HG02623 (cell line): ENCODE measurements around the gene FBXL13.
"Not testable (repeated sequence)": the region's sequence is repeated elsewhere in the genome, so short reads cannot be mapped to it uniquely, and the experiment has no call there.

Source experiments
- ATAC-seq: cut with Tn5 transposase; IDR thresholded peaks from one replicate; pipeline ENCODE4 v1.9.1; 2021; ENCODE audit warnings: moderate library complexity; ENCODE audit not compliant: unreplicated experiment

The FBXL13 gene

DNA sequence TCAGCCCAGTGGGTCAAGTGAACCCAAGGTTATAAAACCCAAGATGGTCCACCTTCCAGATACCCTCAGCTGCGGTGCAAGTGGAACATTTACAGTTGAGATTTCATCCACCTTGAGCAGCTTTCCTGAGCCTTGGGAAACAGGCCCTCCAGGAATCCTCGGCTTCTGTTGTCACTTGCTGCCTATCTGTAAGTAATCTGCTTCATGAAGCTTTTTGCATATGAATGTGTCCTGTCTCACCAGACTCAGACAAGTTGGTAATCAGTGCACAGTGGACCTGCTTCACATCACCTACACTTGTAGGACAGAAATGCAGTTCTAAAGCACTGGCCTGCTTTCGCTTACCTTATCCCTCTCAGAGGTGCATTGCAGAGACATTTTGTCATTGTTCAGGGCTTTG lies 245.5 kb downstream of the FBXL13 start:
- ATAC-seq, result no peak

DNA sequence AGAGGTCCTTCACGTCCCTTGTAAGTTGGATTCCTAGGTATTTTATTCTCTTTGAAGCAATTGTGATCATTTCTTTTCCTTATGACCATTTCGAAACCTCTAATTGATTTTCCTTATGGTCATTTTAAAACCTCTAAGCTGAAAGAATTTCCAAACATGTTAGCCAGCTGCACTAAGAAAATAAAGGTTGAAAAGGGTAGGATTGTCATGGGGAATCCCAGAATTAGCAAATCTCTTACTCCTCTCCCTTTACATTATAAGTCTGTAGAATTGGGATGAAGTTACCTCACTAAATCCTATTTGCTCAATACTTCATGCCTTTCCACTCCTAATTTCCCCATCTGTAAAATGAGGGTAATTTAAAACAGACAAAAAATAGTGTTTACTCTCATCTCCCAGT lies 246.3 kb downstream of the FBXL13 start:
- no peak for ATAC-seq

DNA sequence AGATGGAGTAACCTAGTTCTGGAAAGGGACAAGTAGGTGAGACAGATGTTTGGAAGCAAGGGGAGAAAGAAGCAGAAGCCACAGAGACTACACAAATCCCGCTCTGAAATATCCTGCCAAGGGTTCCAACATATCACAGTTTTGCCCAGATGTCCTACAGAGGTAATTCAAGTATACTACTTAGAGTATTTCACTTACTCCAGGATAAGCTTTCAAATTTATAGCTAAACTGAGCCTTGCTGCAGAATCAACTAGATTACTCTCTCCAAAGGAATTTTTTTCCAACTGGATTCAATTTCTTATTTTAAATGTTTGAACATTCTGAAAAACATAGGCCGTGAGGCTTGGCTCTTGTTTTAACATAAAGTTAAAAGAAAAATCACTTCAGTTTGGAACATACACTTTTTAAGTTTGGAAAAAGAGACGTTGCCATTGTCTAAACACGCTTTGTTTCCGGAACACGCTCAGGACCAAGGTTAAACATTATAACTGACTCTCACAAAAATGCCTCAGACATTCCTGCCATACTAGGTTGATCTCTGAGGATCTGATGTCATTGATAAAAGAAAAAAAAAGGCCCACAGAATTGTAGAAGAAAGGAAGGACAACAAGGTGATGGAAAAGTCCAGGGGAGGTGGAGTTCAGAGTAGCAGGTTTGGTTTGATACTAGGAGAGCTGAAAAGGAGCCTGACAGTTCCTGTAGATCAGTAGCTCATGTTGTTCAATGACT lies 251.0 kb downstream of the FBXL13 start:
- ATAC-seq, result no peak

DNA sequence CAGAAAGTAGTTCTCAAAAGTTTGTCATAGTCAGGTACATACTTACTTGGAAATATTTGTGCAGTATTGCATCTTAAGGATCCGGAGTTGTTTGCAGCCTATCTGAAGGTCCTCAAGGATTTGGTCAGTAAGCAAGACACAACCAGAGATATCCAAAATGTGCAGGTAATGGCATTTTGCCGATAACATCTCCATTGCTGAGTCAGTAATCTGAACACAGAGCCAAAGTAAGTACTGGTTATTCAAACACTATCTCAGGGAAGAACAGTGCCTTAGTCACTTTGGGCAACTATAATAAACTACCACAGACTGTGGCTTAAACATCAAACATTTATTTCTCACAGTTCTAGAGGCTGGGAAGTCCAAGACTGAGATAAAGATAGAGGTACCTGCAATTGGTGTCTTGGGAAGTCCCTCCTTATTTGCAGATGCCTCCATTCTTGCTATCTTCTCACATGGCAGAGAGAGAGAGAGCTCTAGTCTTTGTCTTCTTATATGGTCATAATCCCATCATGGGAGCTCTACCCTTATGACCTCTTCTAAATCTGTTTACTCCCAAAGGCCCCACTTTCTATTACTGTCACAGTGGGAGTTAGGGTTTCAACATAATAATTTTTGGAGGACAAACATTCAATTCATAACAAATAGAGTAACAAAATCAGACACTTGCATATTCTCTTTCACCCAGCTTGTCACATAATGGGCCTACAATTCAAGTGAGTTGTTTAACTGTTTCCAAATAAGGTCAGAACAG lies 252.4 kb downstream of the FBXL13 start:
- no peak for ATAC-seq

DNA sequence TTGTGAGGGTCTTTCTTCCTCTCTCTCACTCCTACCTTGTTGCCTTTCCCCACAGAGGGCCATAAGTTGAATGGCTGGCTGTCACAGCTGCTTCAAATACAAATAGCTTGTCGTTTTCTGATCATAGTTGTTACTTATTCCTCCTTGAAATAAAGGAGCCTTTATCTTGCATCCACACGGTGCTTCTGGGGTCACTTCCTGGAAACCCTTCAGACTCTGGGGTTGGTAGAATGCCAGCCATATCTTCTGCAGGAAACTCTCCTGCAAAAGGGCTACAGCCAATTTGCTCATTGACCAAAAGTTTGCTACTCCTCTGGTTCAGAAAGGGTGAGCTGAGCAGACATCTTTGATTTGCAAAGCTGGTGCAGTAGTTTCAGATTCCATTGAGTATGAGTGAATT lies 255.4 kb downstream of the FBXL13 start:
- ATAC-seq, result no peak

DNA sequence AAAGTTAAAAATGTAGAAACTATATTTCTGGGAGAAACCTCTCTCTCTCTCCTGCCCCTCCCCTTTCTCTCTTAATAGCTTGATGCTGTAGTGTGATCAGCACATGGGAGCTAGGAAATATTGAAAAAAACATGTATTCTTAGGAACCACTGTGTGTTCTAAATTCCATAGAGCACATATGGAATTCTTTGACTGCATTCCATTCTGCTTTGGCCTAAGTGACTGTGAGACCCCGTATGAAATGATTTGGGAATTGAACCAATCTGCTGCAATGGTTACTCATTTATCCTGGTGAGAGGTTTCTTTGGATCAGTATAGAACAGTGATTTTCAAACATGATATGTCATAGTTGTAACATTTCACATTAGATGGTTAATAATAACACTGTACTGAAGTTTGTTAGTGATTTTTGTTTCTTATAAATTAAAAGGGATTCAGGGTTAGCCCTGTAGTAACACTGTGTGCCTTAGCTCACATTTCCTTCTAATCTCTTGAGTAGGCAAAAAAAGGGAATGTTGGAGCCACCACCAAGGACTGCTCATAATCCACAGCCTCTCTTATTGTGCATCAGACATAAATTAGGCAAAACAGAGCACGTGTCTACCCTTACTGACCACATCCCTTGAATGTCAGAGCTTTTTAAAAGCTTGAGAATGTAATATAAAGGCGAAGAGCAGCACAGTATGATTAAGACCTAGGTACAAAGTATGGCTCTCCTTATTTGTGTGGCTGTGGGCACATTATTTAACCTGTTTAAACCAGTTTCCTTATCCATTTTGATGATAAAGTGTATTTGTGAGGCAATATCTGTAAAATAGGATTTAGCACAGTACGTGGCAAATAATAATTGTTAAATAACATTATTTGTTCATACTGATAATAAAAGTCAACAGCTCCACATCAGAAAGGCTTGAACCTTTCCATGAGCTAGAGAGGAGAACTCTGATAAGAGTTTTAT lies 256.7 kb downstream of the FBXL13 start:
- ATAC-seq, result no peak

DNA sequence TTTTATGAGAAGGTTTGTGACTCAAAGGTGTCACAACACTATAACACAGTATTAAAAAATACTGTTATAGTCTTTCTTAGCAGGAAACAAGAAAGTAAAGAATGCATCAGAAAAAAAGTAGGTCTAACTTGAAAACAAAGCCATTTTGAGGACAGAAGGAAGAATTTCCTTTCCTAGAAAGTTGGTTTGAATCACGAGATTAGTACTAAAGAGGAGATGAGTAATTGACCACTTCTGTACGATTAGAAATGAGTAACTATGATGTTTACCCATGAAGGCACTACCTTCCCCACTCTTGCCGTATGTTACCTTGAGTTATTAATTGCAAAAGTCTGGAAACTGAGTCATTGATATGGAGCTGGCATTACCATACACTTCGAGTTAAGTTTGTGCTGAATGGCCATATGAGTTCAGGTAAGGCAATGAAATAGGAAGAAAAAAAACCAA lies 260.5 kb downstream of the FBXL13 start:
- ATAC-seq, result no peak

DNA sequence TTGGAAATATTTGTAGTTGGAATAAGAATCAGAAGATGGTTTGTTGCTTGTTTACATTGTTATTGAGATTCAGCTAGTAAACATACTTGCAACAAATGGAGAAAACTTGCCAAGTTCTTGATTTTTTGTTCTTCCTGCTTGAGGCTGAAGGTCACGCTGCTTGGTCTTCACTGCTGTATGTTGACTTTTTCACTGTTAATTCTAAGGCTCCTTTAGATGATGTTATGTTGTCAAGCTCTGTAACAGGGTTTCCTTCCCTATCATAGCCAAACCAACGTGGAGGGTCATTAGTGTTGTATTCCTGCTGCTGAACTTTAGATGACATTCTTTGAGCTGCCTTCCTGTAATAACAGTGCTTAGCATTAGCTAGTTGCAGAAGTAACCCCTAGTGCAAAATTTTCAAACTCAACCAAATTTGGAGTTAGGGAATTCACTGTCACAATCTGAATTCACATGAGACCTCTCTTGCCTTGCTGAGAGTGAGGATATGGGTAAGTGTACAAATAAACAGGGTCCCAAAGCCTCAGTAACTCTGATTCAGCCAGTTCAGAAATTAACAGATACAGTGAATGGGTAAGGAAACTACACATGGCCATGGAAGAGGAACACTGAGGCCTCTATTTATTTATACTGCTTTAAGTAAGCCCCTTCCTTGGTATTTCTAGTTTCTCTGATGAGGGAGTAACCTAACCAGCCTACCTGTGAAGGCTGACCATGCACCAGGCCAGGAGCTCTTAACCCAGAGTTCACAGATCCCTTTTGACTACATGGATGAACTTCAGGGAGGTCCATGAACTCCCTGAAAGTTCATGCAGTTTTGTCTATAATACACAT lies 261.2 kb downstream of the FBXL13 start:
- no peak for ATAC-seq

DNA sequence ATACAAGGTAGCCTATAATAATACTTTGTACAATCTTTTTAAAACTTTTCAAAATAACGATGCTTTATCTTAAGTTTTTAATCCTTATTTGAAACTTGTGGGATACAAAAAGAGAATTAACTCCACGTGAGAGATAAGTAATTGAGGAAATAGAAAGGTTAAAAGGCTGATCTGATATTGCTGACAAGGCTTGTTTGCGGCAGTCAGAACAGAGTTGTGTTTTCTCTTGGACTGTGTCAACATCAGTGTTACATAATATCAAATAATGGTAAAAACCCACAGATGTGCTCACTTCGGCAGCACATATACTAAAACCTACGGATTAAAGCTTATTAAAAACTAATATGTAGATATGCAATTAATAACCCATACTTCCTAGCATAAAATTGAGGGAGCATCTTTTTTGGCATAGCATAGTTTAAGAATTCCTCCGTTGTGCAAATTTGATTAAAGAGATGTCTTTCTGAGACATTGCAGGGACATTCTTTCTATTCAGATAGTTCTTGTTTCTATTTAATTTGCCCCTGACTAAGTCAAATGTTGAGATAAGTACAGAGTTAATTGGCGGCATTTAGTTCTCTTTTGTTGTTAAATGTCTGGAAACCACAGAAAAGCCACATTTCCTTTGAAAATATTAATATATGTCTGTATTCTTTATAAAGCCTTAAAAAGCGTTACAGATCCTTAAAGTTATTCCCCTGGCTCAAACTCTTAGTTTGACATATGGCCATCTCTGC lies 262.5 kb downstream of the FBXL13 start:
- no peak for ATAC-seq

DNA sequence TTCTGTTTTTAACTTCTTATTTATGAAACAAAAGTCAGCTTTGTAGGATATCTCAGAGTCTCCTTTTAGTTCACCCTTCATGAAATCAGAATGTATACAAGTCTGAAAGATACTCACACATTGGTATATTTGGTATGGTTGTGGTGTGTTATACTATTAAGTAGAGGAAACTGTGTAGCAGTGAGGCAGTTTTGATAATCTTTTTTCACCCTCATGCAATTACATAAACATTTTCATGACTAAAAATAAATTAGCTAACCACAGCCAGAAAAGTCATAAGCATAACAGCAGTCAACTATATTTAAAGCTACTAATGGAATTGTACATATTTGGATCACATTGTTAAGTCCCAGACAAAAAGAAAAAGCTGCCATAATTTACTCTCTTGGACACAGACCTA lies 263.7 kb downstream of the FBXL13 start:
- ATAC-seq, result no peak

DNA sequence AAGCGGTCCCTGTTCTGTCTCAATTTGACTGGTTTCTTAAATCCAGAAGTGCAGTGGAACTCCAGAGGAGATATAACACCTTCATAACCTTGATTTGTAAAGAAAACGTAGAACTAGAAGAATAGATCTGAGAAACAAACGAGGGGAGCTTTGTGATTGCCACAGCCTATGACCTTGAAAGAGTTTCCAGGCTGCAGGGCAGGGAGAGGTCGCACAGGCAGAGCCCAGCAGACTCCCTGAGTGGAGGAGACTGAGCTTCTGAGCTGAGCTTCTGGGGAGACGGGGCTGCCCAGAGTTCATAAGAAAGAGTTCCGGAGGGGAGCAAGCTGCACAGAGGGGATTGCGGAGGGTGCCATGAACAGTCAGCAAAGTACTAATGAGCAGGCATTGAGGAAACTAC lies 268.0 kb downstream of the FBXL13 start:
- ATAC-seq, result no peak

DNA sequence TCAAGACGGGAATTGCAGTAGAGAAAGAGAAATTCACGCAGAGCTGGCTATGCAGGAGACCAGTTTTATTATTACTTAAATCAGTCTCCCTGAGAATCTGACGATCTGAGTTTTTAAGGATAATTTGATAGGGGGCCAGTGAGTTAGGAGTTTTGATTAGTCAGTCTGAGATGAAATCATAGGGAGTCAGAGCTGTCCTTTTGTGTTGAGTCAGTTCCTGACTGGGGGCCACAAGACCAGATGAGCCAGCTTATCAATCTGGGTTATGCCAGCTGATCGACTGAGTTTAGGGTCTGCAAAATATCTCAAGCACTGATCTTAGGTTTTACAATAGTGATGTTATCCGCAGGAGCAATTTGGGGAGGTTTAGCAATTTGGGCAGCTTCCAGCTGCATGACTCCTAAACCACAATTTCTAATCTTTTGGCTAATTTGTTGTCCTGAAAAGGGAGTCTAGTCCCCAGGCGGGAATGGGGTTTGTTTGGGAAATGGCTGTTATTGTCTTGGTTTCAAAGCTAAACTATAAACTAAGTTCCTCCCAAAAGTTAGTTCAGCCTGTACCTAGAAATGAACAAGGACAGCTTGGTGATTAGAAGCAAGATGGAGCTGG lies 278.5 kb downstream of the FBXL13 start:
- ATAC-seq, result not testable (repeated sequence)

DNA sequence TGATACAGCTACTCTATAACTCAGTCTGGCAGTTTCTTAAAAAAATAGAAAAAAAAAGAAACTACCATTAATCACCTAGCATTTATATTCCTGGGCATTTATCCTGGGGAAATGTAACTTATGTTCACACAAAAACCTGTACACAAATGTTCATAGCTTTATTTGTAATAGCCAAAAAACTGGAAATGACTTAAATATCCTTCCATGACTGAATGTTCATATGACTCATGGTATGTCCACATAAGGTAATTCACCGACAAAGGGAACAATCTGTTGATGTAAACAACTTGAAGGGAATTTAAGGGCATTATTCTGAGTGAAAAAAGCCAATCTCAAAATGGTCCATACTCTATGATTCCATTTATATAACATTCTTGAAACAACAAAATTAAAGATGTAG lies 280.0 kb downstream of the FBXL13 start:
- not testable (repeated sequence) for ATAC-seq

DNA sequence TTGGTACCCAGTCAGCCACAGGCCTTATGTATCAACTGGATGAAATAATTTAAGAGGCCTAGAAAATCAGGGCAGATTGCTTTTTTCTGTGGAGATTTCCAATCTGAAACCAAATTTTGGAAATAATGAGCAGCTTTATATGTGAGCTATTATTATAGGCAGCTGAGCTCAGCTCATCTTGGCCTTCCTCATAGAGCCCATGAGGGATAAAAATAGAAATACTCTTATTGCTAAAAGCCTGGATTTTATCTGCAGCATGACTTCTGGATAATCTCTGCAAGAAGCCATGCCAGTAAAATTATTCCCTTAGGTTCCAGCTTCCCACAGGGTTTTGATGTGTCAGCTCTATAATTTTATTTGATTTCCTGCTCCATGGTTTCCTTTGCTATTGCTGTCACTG lies 282.8 kb downstream of the FBXL13 start:
- ATAC-seq, result not testable (repeated sequence)

DNA sequence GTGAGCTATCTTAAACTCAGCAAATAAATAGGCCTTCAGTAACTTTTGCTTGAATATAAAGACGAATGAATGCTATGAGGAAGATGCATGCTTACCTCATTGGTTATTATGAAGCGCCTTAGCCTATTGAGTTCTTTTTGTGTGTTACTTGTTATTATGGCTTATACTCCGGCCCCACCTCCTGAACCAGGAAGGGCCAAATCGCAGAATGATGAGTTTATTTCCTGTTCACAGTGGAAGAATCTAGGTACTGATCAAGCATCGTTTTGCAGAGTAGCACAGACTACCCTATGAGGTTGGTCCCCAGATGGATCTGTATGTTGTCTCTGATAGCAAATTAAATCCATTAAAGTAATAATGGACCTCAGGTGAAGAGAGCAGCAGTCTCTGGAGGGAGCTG lies 283.2 kb downstream of the FBXL13 start:
- not testable (repeated sequence) for ATAC-seq

DNA sequence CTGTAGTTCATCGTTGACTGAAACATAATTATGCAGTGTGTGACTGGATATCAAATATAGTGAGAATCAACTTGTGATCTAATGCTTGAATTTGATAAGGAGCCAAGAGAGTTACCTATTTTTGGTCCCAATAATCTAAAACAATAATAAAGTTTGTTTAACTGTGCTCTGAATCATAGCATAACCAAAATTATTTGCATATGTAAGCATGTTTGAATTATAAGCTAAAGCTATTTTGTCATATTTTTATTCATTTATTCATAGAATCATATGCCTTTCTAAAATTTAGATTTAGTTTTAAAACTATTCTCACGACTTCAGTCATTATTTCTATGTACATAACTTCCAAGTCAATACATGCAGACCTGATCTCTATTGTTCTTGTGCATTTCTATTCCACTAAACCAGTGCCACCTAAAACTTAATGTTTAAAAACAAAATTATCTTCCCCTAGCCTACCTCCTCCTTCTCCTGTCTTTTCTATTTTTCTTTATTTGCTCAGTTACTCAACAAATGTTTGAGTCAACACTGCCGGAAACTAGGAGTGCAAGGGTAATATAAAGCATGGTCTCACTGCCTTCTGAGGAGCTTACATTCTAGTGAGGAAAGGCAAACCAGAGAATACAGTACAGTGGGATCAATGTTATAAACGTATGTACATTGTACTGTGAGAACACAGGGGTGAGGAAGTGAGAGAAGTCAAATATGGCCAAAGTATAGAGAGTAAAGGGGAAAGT lies 284.1 kb downstream of the FBXL13 start:
- ATAC-seq, result not testable (repeated sequence)

DNA sequence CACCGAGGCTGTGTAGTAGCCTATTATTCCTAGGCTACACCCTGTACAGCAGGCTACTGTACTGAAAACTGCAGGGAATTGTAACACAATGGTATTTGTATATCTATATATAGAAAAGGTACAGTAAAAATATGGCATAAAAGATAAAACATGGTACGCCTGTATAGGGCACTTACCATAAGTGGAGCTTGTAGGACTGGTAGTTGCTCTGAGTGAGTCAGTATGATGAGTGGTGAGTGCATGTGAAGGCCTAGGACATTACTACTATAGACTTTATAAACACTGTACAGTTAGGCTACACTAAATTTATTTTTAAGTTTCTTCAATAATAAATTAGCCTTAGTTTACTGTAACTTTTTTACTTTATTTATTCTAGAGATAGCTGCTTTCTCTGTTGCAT lies 285.8 kb downstream of the FBXL13 start:
- not testable (repeated sequence) for ATAC-seq

DNA sequence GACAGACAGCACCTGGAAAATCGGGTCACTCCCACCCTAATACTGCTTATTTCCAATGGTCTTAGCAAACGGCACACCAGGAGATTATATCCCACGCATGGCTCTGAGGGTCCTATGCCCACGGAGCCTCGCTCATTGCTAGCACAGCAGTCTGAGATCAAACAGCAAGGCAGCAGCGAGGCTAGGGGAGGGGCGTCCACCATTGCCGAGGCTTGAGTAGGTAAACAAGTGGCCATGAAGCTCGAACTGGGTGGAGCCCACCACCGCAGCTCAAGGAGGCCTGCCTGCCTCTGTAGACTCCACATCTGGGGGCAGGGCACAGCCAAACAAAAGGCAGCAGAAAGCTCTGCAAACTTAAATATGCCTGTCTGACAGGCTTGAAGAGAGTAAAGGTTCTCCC lies 293.7 kb downstream of the FBXL13 start:
- not testable (repeated sequence) for ATAC-seq

DNA sequence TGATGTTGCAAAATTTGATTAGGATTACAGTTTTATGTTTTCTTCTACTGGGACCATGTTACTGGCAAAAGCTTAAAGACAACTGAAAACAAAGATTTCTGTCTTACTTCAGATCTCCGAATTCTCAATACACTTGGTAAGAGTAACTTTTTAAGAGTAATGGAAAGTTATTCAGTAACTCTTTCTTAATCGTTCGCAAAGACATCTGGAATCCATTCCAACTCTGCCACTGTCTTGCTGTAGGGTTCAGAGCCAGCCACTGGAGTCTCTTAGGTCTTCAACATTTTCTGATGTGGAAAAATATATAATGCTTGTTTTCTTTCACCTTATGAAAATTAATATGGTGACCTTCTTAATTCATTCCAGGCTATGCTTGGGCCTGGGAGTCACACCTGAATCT lies 295.9 kb downstream of the FBXL13 start:
- ATAC-seq, result not testable (repeated sequence)
